Upper lobe of left lung (tissue), 4 donors: ENCODE results near the gene C15orf61.

Experiments
- POLR2AphosphoS5 ChIP-seq, 2 donors: sonication (generic); formaldehyde crosslinking; IDR thresholded peaks; one replicate each; pipeline ENCODE4 v1.5.1; 2017; ENCODE audit warnings: antibody characterized with exemption in 2 of 2
- TF ChIP-seq, protein P1 (sequence below), 6 experiments: fragments of 450-650 bp in 4 of 6; fragments of 200-600 bp in 2 of 6; sonication (generic) in 2 of 6; IDR thresholded peaks; one replicate each; pipeline ENCODE4 v1.5.1; 2016 to 2019; ENCODE audit warnings: antibody characterized with exemption in 6 of 6

DNA sequence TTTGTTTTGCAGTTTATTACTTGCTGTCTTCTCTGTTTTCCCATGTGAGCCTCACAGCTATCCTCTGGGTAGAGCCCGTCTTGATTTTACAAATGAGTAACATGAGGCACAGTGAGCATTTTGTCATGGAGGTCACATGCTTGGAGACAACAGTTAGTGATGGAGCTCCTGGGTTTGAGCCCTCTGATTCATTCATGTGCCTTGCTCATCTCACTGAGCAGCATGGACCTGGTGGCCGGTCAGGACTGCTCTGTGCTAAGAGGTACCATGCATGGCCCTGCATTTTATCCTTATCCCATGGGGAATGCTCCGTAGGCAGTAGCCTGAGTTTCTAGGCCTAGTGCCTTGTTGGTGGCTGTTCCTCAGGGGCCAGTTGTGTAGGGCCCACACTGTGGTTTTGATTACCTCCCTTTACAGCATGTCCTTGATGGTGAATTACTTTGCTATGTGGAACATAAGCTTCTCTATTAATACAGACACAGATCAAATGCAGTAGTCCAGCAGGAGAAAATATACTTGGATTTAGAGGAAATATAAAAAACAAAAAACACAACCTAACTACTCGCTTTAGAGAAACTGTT is 57.2 kb downstream of the C15orf61 start:
- TF ChIP-seq, protein P1, sequence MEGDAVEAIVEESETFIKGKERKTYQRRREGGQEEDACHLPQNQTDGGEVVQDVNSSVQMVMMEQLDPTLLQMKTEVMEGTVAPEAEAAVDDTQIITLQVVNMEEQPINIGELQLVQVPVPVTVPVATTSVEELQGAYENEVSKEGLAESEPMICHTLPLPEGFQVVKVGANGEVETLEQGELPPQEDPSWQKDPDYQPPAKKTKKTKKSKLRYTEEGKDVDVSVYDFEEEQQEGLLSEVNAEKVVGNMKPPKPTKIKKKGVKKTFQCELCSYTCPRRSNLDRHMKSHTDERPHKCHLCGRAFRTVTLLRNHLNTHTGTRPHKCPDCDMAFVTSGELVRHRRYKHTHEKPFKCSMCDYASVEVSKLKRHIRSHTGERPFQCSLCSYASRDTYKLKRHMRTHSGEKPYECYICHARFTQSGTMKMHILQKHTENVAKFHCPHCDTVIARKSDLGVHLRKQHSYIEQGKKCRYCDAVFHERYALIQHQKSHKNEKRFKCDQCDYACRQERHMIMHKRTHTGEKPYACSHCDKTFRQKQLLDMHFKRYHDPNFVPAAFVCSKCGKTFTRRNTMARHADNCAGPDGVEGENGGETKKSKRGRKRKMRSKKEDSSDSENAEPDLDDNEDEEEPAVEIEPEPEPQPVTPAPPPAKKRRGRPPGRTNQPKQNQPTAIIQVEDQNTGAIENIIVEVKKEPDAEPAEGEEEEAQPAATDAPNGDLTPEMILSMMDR (IDR thresholded peaks at IDR 0.05), result no peak
- TF ChIP-seq POLR2AphosphoS5 (IDR thresholded peaks at IDR 0.05), result no peak
